Breast epithelium (tissue), 3 donors: ENCODE results near the gene H6PD.

ENCODE experiments used
- POLR2A ChIP-seq: fragments of 450-650 bp; IDR thresholded peaks from one replicate; pipeline ENCODE4 v1.6.1; 2016; ENCODE audit warnings: antibody characterized with exemption, mild to moderate bottlenecking, moderate library complexity
- TF ChIP-seq, protein P1 (sequence below), 3 donors: fragments of 450-650 bp; IDR thresholded peaks; one replicate each; pipeline ENCODE4 v1.5.1; 2016 to 2017; ENCODE audit warnings: antibody characterized with exemption in 3 of 3, mild to moderate bottlenecking in 3 of 3, moderate library complexity in 3 of 3

DNA sequence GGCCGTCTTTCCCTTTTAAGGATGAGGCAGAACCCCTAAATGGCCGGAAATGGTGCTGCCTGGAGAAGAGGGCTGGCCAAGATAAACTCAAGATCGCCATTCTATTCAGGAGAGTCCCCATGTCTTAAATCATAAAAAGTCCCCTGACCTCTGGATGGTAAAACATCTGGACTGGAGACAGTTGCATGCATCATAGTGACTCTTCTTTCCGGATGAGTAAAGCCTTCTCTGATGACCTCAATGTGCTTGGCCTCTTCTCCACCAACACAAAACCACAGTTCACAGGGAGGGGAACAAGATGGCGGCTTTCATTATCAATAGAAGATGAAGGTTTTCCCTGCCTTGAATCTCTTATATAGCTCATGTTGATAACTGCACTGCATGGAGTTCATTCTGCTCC lies 27.5 kb upstream of the H6PD start:
- TF ChIP-seq, protein P1, sequence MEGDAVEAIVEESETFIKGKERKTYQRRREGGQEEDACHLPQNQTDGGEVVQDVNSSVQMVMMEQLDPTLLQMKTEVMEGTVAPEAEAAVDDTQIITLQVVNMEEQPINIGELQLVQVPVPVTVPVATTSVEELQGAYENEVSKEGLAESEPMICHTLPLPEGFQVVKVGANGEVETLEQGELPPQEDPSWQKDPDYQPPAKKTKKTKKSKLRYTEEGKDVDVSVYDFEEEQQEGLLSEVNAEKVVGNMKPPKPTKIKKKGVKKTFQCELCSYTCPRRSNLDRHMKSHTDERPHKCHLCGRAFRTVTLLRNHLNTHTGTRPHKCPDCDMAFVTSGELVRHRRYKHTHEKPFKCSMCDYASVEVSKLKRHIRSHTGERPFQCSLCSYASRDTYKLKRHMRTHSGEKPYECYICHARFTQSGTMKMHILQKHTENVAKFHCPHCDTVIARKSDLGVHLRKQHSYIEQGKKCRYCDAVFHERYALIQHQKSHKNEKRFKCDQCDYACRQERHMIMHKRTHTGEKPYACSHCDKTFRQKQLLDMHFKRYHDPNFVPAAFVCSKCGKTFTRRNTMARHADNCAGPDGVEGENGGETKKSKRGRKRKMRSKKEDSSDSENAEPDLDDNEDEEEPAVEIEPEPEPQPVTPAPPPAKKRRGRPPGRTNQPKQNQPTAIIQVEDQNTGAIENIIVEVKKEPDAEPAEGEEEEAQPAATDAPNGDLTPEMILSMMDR (IDR thresholded peaks at IDR 0.05) = no peak
- no peak for TF ChIP-seq POLR2A
